CD14-positive monocyte (primary cell): ENCODE data around the gene HRH2. TPM values are rescaled to one million over a fixed set of nuclear protein-coding genes. Genes with fewer than 3 reads are reported as not detected.

Source experiments
- DNase-seq, 3 donors: peaks; one replicate each; pipeline ENCODE4 v3.0.0-alpha.2; 2011 to 2022
- H2AFZ ChIP-seq: 2 replicates; pipeline ENCODE4 v1.6.0; 2012; ENCODE audit warnings: mild to moderate bottlenecking, low read depth, low read length, inconsistent platforms; ENCODE audit not compliant: insufficient read depth, poor library complexity, severe bottlenecking
- H3K27ac ChIP-seq, 2 donors: 1 replicate in 1 of 2; 2 replicates in 1 of 2; pipeline ENCODE4 v1.5.1; 2012 to 2013; ENCODE audit warnings: low read length in 2 of 2, control low read depth in 1 of 2, inconsistent platforms in 1 of 2, low read depth in 1 of 2, mild to moderate bottlenecking in 1 of 2
- H3K27me3 ChIP-seq, 2 donors: one replicate each; pipeline versions ENCODE4 v1.6.0 to v1.6.1; 2011 to 2013; ENCODE audit warnings: low read length in 2 of 2; ENCODE audit not compliant: control insufficient read depth in 2 of 2, insufficient read depth in 2 of 2
- H3K36me3 ChIP-seq, 2 donors: replicated peaks in 1 of 2; 1 replicate in 1 of 2; 2 replicates in 1 of 2; pipeline versions ENCODE4 v1.5.1 to v1.6.1; 2012 to 2013; ENCODE audit warnings: low read length in 2 of 2, control low read depth in 1 of 2, inconsistent platforms in 1 of 2, mild to moderate bottlenecking in 1 of 2; ENCODE audit not compliant: insufficient read depth in 2 of 2, control insufficient read depth in 1 of 2
- H3K4me1 ChIP-seq, 2 donors: 1 replicate in 1 of 2; 2 replicates in 1 of 2; pipeline versions ENCODE4 v1.5.1 to v1.6.1; 2012 to 2013; ENCODE audit warnings: low read length in 2 of 2, control low read depth in 1 of 2, inconsistent platforms in 1 of 2, mild to moderate bottlenecking in 1 of 2, moderate library complexity in 1 of 2; ENCODE audit not compliant: insufficient read depth in 2 of 2, control insufficient read depth in 1 of 2
- H3K4me2 ChIP-seq: replicated peaks from 2 replicates; pipeline ENCODE3; 2012; ENCODE audit warnings: low read length, moderate library complexity, mild to moderate bottlenecking; ENCODE audit not compliant: poor library complexity, severe bottlenecking; ENCODE audit errors: extremely low read depth
- H3K4me3 ChIP-seq, 3 experiments: fragments of 200-600 bp in 1 of 3; sonication (generic) in 1 of 3; replicated peaks in 1 of 3; 1 replicate in 2 of 3; 2 replicates in 1 of 3; pipeline ENCODE4 v1.5.1; 2011 to 2013; ENCODE audit warnings: low read length in 3 of 3, mild to moderate bottlenecking in 3 of 3, control low read depth in 2 of 3, low read depth in 2 of 3, inconsistent platforms in 1 of 3, moderate library complexity in 1 of 3
- H3K79me2 ChIP-seq: 2 replicates; pipeline ENCODE4 v1.6.0; 2012; ENCODE audit warnings: mild to moderate bottlenecking, control low read depth, inconsistent platforms, low read length, moderate library complexity; ENCODE audit not compliant: insufficient read depth
- H3K9ac ChIP-seq: 2 replicates; pipeline ENCODE4 v1.6.0; 2017; ENCODE audit warnings: low read length, mild to moderate bottlenecking; ENCODE audit not compliant: insufficient read depth, poor library complexity, severe bottlenecking
- H3K9me3 ChIP-seq, 2 donors: replicated peaks in 1 of 2; 1 replicate in 1 of 2; 2 replicates in 1 of 2; pipeline versions ENCODE4 v1.5.1 to v1.6.1; 2012 to 2013; ENCODE audit warnings: low read length in 2 of 2, control low read depth in 1 of 2; ENCODE audit not compliant: control insufficient read depth in 1 of 2, insufficient read depth in 1 of 2
- H4K20me1 ChIP-seq: 2 replicates; pipeline ENCODE4 v1.6.0; 2012; ENCODE audit warnings: mild to moderate bottlenecking, low read length, control low read depth, moderate library complexity; ENCODE audit not compliant: insufficient read depth
- H3K27ac Mint-ChIP-seq, 7 donors: one replicate each; pipeline ENCODE4 v1.8.0; 2020; ENCODE audit warnings: mild to moderate bottlenecking in 7 of 7, mixed read lengths in 7 of 7, moderate library complexity in 6 of 7, inconsistent platforms in 2 of 7
- H3K27me3 Mint-ChIP-seq, 3 donors: one replicate each; pipeline ENCODE4 v1.8.0; 2021 to 2022; ENCODE audit warnings: low read depth in 3 of 3, mild to moderate bottlenecking in 3 of 3, mixed read lengths in 3 of 3, moderate library complexity in 3 of 3, inconsistent platforms in 1 of 3
- H3K36me3 Mint-ChIP-seq, 2 donors: one replicate each; pipeline ENCODE4 v1.8.0; 2020; ENCODE audit warnings: mixed read lengths in 2 of 2, inconsistent platforms in 1 of 2, mild to moderate bottlenecking in 1 of 2
- H3K4me1 Mint-ChIP-seq: one replicate; pipeline ENCODE4 v1.8.0; 2020; ENCODE audit warnings: mild to moderate bottlenecking, mixed read lengths
- H3K4me3 Mint-ChIP-seq, 2 donors: one replicate each; pipeline ENCODE4 v1.8.0; 2020; ENCODE audit warnings: mild to moderate bottlenecking in 2 of 2, mixed read lengths in 2 of 2, moderate library complexity in 1 of 2
- H3K9me3 Mint-ChIP-seq, 7 donors: one replicate each; pipeline ENCODE4 v1.8.0; 2020 to 2022; ENCODE audit warnings: mixed read lengths in 7 of 7, mild to moderate bottlenecking in 6 of 7, moderate library complexity in 6 of 7, inconsistent platforms in 2 of 7
- CTCF ChIP-seq: fragments of 200-600 bp; IDR thresholded peaks from one replicate; pipeline ENCODE4 v1.8.0; 2022; ENCODE audit warnings: antibody characterized with exemption, mild to moderate bottlenecking
- WGBS: methylation state at CpG from one replicate; pipeline ENCODE4 v1.1.5; 2013; ENCODE audit warnings: missing lambda C conversion rate; ENCODE audit not compliant: insufficient coverage; 5-methylcytosine and 5-hydroxymethylcytosine counted together
- intact Hi-C, 2 donors: fragments of 100-400 bp; cut with micrococcal nuclease; formaldehyde crosslinking; loops; one replicate each; pipeline versions ENCODE4 v1.15.0 to v1.15.1; 2023
- polyA minus RNA-seq: library from RNA; depleted of rRNA, polyadenylated mRNA; stranded (reverse); fragments of >200 nt; gene quantifications from 2 replicates; pipeline ENCODE4 v1.2.3, GENCODE V29; 2012
- polyA plus RNA-seq, 3 donors: library from polyadenylated mRNA; depleted of rRNA in 1 of 3; unstranded in 2 of 3; stranded (reverse) in 1 of 3; fragments of 300-500 nt in 2 of 3; fragments of >200 nt in 1 of 3; fragmentation: Illumina TruSeq in 2 of 3; gene quantifications; 1 replicate in 2 of 3; 2 replicates in 1 of 3; pipeline ENCODE4 v1.2.3, GENCODE V29; 2012 to 2021
- total RNA-seq, 12 experiments: library from RNA in 1 of 12; stranded (reverse) in 1 of 12; fragments of 120-200 nt in 1 of 12; gene quantifications; one replicate each; pipeline ENCODE4 v1.2.4 and lab custom pipeline; 2013 to 2026; ENCODE audit warnings: mixed read lengths in 6 of 12, inconsistent platforms in 1 of 12

The HRH2 gene
- 26.5 TPM for total RNA-seq (2013)
- 10 to 100 TPM; 10.6 to 71.7 (median 25.5) TPM for polyA plus RNA-seq
- polyA minus RNA-seq, result 42.5 and 63.4 TPM in 2 replicates
- 2.0 to 35.7 (median 26.3) reads per million in 11 experiments for total RNA-seq (lab: John Stamatoyannopoulos, UW)

DNA sequence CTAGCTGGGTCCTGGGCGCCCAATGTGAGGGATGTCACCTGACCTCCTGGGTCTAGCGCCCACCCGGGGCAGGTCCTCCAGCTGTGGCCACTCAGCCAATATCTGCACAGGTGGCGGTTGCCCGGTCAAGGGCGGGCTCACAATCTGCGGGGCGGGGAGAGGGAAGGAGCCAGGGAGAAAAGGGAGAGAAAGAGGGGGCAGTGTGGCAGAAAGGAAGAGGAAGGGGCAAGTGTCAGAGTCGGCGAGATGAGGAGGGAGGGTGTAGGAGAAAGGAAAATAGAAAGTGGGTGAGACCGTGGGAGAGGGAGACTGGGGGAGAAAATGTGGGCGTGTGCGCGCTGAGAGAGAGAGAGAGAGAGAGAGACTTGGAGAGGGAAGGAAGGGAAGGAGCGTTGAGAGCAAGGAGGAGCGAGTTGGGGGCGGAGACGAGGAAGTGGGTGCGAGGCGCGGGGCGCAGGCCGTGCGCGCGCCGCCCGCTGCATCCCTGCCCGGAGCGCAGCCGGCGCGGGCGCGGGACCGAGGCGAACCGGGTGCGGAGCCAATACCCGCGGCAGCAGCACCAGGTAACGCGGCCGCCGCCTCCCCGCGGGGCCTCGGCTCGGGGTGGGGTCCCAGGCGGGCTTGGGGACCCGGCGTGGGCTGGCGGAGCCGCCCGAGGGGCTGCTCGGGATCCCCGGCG, at the start of gene HRH2:
Gene HRH2 (plus strand): TSS at position 479 of the 679 bp plus-strand sequence. CDS start 25,163 bp downstream, outside the sequence.
- TF ChIP-seq CTCF, result no peak
- peaks cover 90% of the 10 kb centered on the region for H3K4me1 Mint-ChIP-seq
- Histone ChIP-seq H3K36me3 (peaks cover 14 to 25% of the 10 kb centered on the region in 2 donors), H4K20me1 (peaks cover 42% of the 10 kb centered on the region), H3K4me1 (peaks cover 70 to 86% of the 10 kb centered on the region in 2 donors), H3K4me3 (peak within 1 kb of the TSS; percentile 69 to 97 (median 96)), H3K27me3 (no peaks in the 10 kb centered on the region), H3K79me2 (peaks cover 66% of the 10 kb centered on the region), H2AFZ (peak within 1 kb of the TSS; percentile 66), H3K27ac (peak within 1 kb of the TSS; percentile 41 to 90), H3K9me3 (no peaks in the 10 kb centered on the region), H3K9ac (peak within 1 kb of the TSS; percentile 85), H3K4me2 (peak within 1 kb of the TSS; percentile 95)
- peak within 1 kb of the TSS; percentile 99 for H3K4me3 Mint-ChIP-seq
- under 1% methylated on average over 55 of the region's 58 CpGs for WGBS
- H3K27me3 Mint-ChIP-seq, result peaks cover 0 to 4% (median 1%) of the 10 kb centered on the region in 3 donors
- peaks cover 29 to 33% of the 10 kb centered on the region in 2 donors for H3K36me3 Mint-ChIP-seq
- intact Hi-C loops, result loop anchor here (5.0 kb wide), 1 partner anchor 35 kb away; no protein-coding TSS in a partner anchor
- peaks cover 0 to 2% (median 0%) of the 10 kb centered on the region in 7 donors for H3K9me3 Mint-ChIP-seq
- DNase-seq, result peak; percentile 58 to 63 (median 62)
- H3K27ac Mint-ChIP-seq, result peak within 1 kb of the TSS; percentile 85 to 95 (median 93)

DNA sequence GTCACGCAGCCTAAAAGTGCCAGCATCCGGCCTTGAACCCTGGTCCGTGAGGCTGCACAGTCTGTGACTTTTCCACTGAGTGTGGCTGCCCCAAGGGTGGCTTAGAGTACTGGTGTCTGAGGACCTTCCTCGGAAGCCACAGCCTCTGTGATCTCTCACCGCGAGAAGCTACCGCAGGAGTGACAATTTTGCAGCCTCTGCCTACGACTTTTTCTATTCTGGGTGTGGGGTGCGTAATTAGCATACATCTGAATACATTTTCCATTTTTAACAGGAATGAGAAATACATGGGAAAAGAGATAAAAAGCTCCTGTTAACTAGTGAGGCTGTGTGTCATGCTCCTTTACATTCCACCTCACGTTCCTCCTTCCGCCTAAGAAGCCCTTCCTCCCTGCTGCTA, 48.3 kb upstream of the HRH2 start:
- H3K4me2 ChIP-seq, result no peak overlapping the region
- no peaks in the 10 kb centered on the region for H4K20me1 ChIP-seq
- intact Hi-C loops, result no loop called here
- H3K27ac ChIP-seq, result no peak overlapping the region
- Mint-ChIP-seq H3K36me3 (peaks cover 0 to 2% of the 10 kb centered on the region in 2 donors), H3K4me3 (no peak overlapping the region), H3K27me3 (peaks cover 7 to 15% (median 11%) of the 10 kb centered on the region in 3 donors), H3K27ac (no peak overlapping the region), H3K9me3 (peaks cover 5 to 10% (median 6%) of the 10 kb centered on the region in 7 donors), H3K4me1 (peaks cover 10% of the 10 kb centered on the region)
- 98% methylated on average over 7 of the region's 11 CpGs for WGBS
- no peak overlapping the region for H3K4me3 ChIP-seq
- H3K4me1 ChIP-seq, result no peaks in the 10 kb centered on the region
- H3K79me2 ChIP-seq, result no peaks in the 10 kb centered on the region
- H3K9ac ChIP-seq, result no peak overlapping the region
- no peaks in the 10 kb centered on the region for H3K9me3 ChIP-seq
- no peak for TF ChIP-seq CTCF
- H3K36me3 ChIP-seq, result no peaks in the 10 kb centered on the region
- H2AFZ ChIP-seq, result no peak overlapping the region
- H3K27me3 ChIP-seq, result no peaks in the 10 kb centered on the region
- DNase-seq, result no peak
